K562 (cell line): Measurements from ENCODE around the gene SFMBT2.

ENCODE experiments used
- ETV6 ChIP-seq, 3 experiments: fragments of 150-350 bp in 1 of 3; sonication (generic) in 1 of 3; formaldehyde crosslinking in 1 of 3; IDR thresholded peaks; 2 replicates each; pipeline versions ENCODE4 v1.6.1 to v1.8.0; 2014 to 2022; ENCODE audit warnings: borderline replicate concordance in 2 of 3, low read depth in 2 of 3, antibody characterized with exemption in 1 of 3, low read length in 1 of 3, mild to moderate bottlenecking in 1 of 3, missing genetic modification reagents in 1 of 3
- POLR2A ChIP-seq: fragments of 450-650 bp; conservative IDR thresholded peaks from 2 replicates; pipeline ENCODE4 v1.6.1; 2016

DNA sequence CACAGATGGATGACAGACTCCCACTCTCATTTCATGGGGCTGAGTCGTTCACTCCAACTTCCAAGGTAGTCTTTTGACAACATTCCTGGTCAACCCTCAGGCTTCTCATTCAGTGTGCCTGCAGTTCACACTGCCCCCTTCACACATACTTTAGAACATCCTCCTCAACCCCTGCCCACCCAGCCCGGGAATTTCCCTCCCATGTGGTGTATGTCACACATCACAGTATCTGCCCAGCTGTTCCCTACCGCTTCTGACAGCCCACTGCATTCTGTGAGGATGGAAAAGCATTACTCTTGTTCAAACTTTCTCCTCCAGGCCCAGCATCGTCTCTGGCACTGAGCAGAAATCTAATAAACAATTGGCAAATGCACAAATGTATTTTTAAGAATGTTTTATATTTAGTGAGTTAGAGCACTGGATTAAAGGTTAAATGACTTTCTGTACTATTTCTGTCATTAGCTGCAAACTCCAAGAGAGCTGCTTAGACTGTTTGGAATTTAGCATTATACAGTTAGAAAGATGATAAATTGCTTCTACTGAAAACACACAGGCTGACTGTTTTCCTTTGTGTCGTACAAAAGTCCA, 110.4 kb downstream of the SFMBT2 start:
- TF ChIP-seq ETV6 (IDR thresholded peaks at IDR 0.05; ENCODE audit: borderline replicate concordance in 1 of 2, low read depth in 2 of 2, low read length in 1 of 2) (no peak), ETV6 (CRISPR knock-in tag; IDR thresholded peaks at IDR 0.05; ENCODE audit: borderline replicate concordance) (no peak), POLR2A (no peak)
